Thyroid gland (tissue), 4 donors: ENCODE results near the gene STH. TPM values are rescaled to one million over a fixed set of nuclear protein-coding genes. Genes with fewer than 3 reads are reported as not detected.
"Not testable (repeated sequence)": the region's sequence is repeated elsewhere in the genome, so short reads cannot be mapped to it uniquely, and the experiment has no call there.

Experiments used
- DNase-seq, 2 donors: peaks; one replicate each; pipeline ENCODE4 v3.0.0-alpha.2; 2019
- H3K27ac ChIP-seq, 3 donors: fragments of 200-600 bp; sonication (generic); 1 replicate in 2 of 3; 2 replicates in 1 of 3; pipeline ENCODE4 v1.5.1; 2016 to 2019; ENCODE audit warnings: mild to moderate bottlenecking in 1 of 3, moderate library complexity in 1 of 3
- H3K27me3 ChIP-seq: fragments of 200-600 bp; sonication (generic); one replicate; pipeline ENCODE4 v1.5.1; 2019
- H3K36me3 ChIP-seq, 2 donors: fragments of 200-600 bp; sonication (generic); one replicate each; pipeline ENCODE4 v1.5.1; 2016 to 2019
- H3K4me1 ChIP-seq, 2 donors: fragments of 200-600 bp; sonication (generic); one replicate each; pipeline ENCODE4 v1.5.1; 2017 to 2019
- H3K4me3 ChIP-seq, 3 donors: fragments of 200-600 bp; sonication (generic); replicated peaks in 1 of 3; 1 replicate in 2 of 3; 2 replicates in 1 of 3; pipeline ENCODE4 v1.5.1; 2016; ENCODE audit warnings: mild to moderate bottlenecking in 1 of 3
- H3K9me3 ChIP-seq: fragments of 200-600 bp; sonication (generic); one replicate; pipeline ENCODE4 v1.5.1; 2017
- CTCF ChIP-seq, 6 experiments: fragments of 200-600 bp in 3 of 6; fragments of 450-650 bp in 3 of 6; sonication (generic) in 3 of 6; IDR thresholded peaks; one replicate each; pipeline ENCODE4 v1.5.1; 2016 to 2019; ENCODE audit warnings: antibody characterized with exemption in 6 of 6, mild to moderate bottlenecking in 2 of 6, inconsistent platforms in 1 of 6, moderate library complexity in 1 of 6
- POLR2A ChIP-seq, 2 donors: fragments of 450-650 bp; IDR thresholded peaks; one replicate each; pipeline ENCODE4 v1.6.1; 2017; ENCODE audit warnings: antibody characterized with exemption in 2 of 2, mild to moderate bottlenecking in 2 of 2, moderate library complexity in 1 of 2
- WGBS, 2 donors: methylation state at CpG; one replicate each; pipeline ENCODE4 v1.1.5; 2017; 5-methylcytosine and 5-hydroxymethylcytosine counted together
- intact Hi-C: fragments of 100-400 bp; cut with DNase I; formaldehyde crosslinking; loops from one replicate; pipeline ENCODE4 v1.15.1; 2023
- total RNA-seq, 4 donors: library from RNA; depleted of rRNA; stranded (reverse); fragments of >200 nt; gene quantifications; one replicate each; pipeline ENCODE4 v1.2.3, GENCODE V29; 2016

Gene STH
- total RNA-seq, 4 donors from 2014 or later: not detected

GRCh38 chr17:46002311-46002972, 3.4 kb downstream of the STH start:
- 22 to 24% methylated on average over 8 of the region's 8 CpGs for WGBS, 2 donors
- no peak overlapping the region for H3K27ac ChIP-seq
- no peaks in the 10 kb centered on the region for H3K27me3 ChIP-seq
- TF ChIP-seq CTCF (IDR thresholded peaks at IDR 0.05) (peak; percentile 87 to 97 (median 94)), POLR2A (IDR thresholded peaks at IDR 0.05) (no peak)
- peaks cover 9 to 11% of the 10 kb centered on the region in 2 donors for H3K4me1 ChIP-seq
- no peaks in the 10 kb centered on the region for H3K9me3 ChIP-seq
- intact Hi-C loops: loop anchor here (5.0 to 10.0 kb wide), 2 partner anchors 210 to 282 kb away; no protein-coding TSS in a partner anchor
- H3K36me3 ChIP-seq: no peaks in the 10 kb centered on the region
- H3K4me3 ChIP-seq: no peak overlapping the region
- peak; percentile 75 to 78 for DNase-seq

GRCh38 chr17:46002973-46003316, 3.9 kb downstream of the STH start:
- WGBS, 2 donors: 75 to 79% methylated on average over 7 of the region's 7 CpGs
- H3K9me3 ChIP-seq: no peaks in the 10 kb centered on the region
- no peak overlapping the region for H3K27ac ChIP-seq
- peaks cover 9 to 11% of the 10 kb centered on the region in 2 donors for H3K4me1 ChIP-seq
- TF ChIP-seq CTCF (IDR thresholded peaks at IDR 0.05) (no peak), POLR2A (IDR thresholded peaks at IDR 0.05) (no peak)
- H3K4me3 ChIP-seq: no peak overlapping the region
- no peak for DNase-seq
- intact Hi-C loops: loop anchor here (5.0 to 10.0 kb wide), 2 partner anchors 209 to 282 kb away; no protein-coding TSS in a partner anchor
- no peaks in the 10 kb centered on the region for H3K36me3 ChIP-seq
- H3K27me3 ChIP-seq: no peaks in the 10 kb centered on the region

GRCh38 chr17:46003907-46004748, 5.1 kb downstream of the STH start:
- WGBS, 2 donors: 28 to 36% methylated on average over 3 to 4 of the region's 6 CpGs
- peaks cover 9 to 11% of the 10 kb centered on the region in 2 donors for H3K4me1 ChIP-seq
- H3K36me3 ChIP-seq: no peaks in the 10 kb centered on the region
- H3K9me3 ChIP-seq: no peaks in the 10 kb centered on the region
- H3K27ac ChIP-seq: peak overlapping the region in 2 of 3 donors; percentile 40 to 52
- TF ChIP-seq POLR2A (IDR thresholded peaks at IDR 0.05) (no peak), CTCF (IDR thresholded peaks at IDR 0.05) (no peak)
- no peak overlapping the region for H3K4me3 ChIP-seq
- peak; percentile 88 for DNase-seq
- no peaks in the 10 kb centered on the region for H3K27me3 ChIP-seq
- intact Hi-C loops: loop anchor here (5.0 to 10.0 kb wide), 2 partner anchors 208 to 281 kb away; no protein-coding TSS in a partner anchor

GRCh38 chr17:46006082-46006481, 7.0 kb downstream of the STH start:
- DNase-seq, H3K27me3 ChIP-seq, H3K27ac ChIP-seq, H3K9me3 ChIP-seq, H3K4me3 ChIP-seq, H3K36me3 ChIP-seq: not testable (repeated sequence)
- intact Hi-C loops: loop anchor here (10.0 kb wide), 1 partner anchor 279 kb away; no protein-coding TSS in a partner anchor
- 100% methylated on average over 1 of the region's 1 CpG for WGBS, 2 donors
- H3K4me1 ChIP-seq: peaks cover 9 to 11% of the 10 kb centered on the region in 2 donors

- Histone ChIP-seq H3K4me1 (peaks cover 9 to 11% of the 10 kb centered on the region in 2 donors), H3K36me3 (no peaks in the 10 kb centered on the region), H3K9me3 (no peaks in the 10 kb centered on the region), H3K27me3 (no peaks in the 10 kb centered on the region), H3K27ac (no peak overlapping the region), H3K4me3 (no peak overlapping the region)
- 72 to 85% methylated on average over 2 of the region's 2 CpGs for WGBS, 2 donors
- TF ChIP-seq POLR2A (IDR thresholded peaks at IDR 0.05) (no peak), CTCF (IDR thresholded peaks at IDR 0.05) (no peak)
- intact Hi-C loops: loop anchor here (10.0 kb wide), 1 partner anchor 277 kb away; no protein-coding TSS in a partner anchor
- DNase-seq: no peak
These were observed 8.5 kb downstream of the STH start for GRCh38 chr17:46007461-46007965.
